ENCODE data around the gene ZYX.

Gene ZYX

GRCh38 chr7:143355450-143356385, 25.4 kb upstream of the ZYX start:
- DNase-seq (ENCODE audit: low spot score), result no peak
- peak; percentile 9 for TF ChIP-seq CTCF (IDR thresholded peaks at IDR 0.05; ENCODE audit: extremely low read depth, insufficient read depth, missing control alignments)
- in situ Hi-C loops (cut with MboI; ENCODE audit: low pct_unique_long_range_greater_than_20kb, low sequenced_read_pairs, unreplicated experiment), result no loop called here

GRCh38 chr7:143356414-143357050, 24.6 kb upstream of the ZYX start:
- peak; percentile 9 for DNase-seq (ENCODE audit: low spot score)
- in situ Hi-C loops (cut with MboI; ENCODE audit: low pct_unique_long_range_greater_than_20kb, low sequenced_read_pairs, unreplicated experiment), result no loop called here
- TF ChIP-seq CTCF (IDR thresholded peaks at IDR 0.05; ENCODE audit: extremely low read depth, insufficient read depth, missing control alignments), result no peak

GRCh38 chr7:143358626-143359025, 22.5 kb upstream of the ZYX start:
- TF ChIP-seq CTCF (IDR thresholded peaks at IDR 0.05; ENCODE audit: extremely low read depth, insufficient read depth, missing control alignments), result no peak
- no peak for DNase-seq (ENCODE audit: low spot score)
- in situ Hi-C loops (cut with MboI; ENCODE audit: low pct_unique_long_range_greater_than_20kb, low sequenced_read_pairs, unreplicated experiment), result no loop called here

- TF ChIP-seq CTCF (IDR thresholded peaks at IDR 0.05; ENCODE audit: extremely low read depth, insufficient read depth, missing control alignments), result no peak
- in situ Hi-C loops (cut with MboI; ENCODE audit: low pct_unique_long_range_greater_than_20kb, low sequenced_read_pairs, unreplicated experiment), result no loop called here
- DNase-seq (ENCODE audit: low spot score), result no peak
Measured at GRCh38 chr7:143359771-143360353, 21.3 kb upstream of the ZYX start.

GRCh38 chr7:143360788-143361551, 20.2 kb upstream of the ZYX start:
- TF ChIP-seq CTCF (IDR thresholded peaks at IDR 0.05; ENCODE audit: extremely low read depth, insufficient read depth, missing control alignments), result no peak

GRCh38 chr7:143361552-143362130, 19.5 kb upstream of the ZYX start:
- in situ Hi-C loops (cut with MboI; ENCODE audit: low pct_unique_long_range_greater_than_20kb, low sequenced_read_pairs, unreplicated experiment), result no loop called here
- peak; percentile 60 for DNase-seq (ENCODE audit: low spot score)
- TF ChIP-seq CTCF (IDR thresholded peaks at IDR 0.05; ENCODE audit: extremely low read depth, insufficient read depth, missing control alignments), result no peak

More at GRCh38 chr7:143360788-143361551, 20.2 kb upstream of the ZYX start:
- in situ Hi-C loops (cut with MboI; ENCODE audit: low pct_unique_long_range_greater_than_20kb, low sequenced_read_pairs, unreplicated experiment), result no loop called here
- DNase-seq (ENCODE audit: low spot score), result no peak

Data from GM13977 (cell line).